GM20000 (cell line): Measurements from ENCODE around the gene DLG2.
"Not testable (repeated sequence)": the region's sequence is repeated elsewhere in the genome, so short reads cannot be mapped to it uniquely, and the experiment has no call there.

Experiments used
- DNase-seq: peaks from one replicate; pipeline ENCODE4 v3.0.0; 2012; ENCODE audit warnings: low spot score
- TF ChIP-seq, protein P1 (sequence below): IDR thresholded peaks from 2 replicates; pipeline ENCODE4 v1.5.1; 2012; ENCODE audit warnings: mild to moderate bottlenecking, control low read depth; ENCODE audit errors: extremely low read depth, missing control alignments

Gene DLG2

GRCh38 chr11:85257837-85258236 is 369.3 kb downstream of the DLG2 start:
- TF ChIP-seq, protein P1, sequence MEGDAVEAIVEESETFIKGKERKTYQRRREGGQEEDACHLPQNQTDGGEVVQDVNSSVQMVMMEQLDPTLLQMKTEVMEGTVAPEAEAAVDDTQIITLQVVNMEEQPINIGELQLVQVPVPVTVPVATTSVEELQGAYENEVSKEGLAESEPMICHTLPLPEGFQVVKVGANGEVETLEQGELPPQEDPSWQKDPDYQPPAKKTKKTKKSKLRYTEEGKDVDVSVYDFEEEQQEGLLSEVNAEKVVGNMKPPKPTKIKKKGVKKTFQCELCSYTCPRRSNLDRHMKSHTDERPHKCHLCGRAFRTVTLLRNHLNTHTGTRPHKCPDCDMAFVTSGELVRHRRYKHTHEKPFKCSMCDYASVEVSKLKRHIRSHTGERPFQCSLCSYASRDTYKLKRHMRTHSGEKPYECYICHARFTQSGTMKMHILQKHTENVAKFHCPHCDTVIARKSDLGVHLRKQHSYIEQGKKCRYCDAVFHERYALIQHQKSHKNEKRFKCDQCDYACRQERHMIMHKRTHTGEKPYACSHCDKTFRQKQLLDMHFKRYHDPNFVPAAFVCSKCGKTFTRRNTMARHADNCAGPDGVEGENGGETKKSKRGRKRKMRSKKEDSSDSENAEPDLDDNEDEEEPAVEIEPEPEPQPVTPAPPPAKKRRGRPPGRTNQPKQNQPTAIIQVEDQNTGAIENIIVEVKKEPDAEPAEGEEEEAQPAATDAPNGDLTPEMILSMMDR: no peak
- no peak for DNase-seq

GRCh38 chr11:85256433-85256832 is 370.7 kb downstream of the DLG2 start:
- TF ChIP-seq, protein P1: no peak
- DNase-seq: no peak

- DNase-seq: no peak
- TF ChIP-seq, protein P1: no peak
These were observed 377.7 kb downstream of the DLG2 start for GRCh38 chr11:85249482-85249881.

- TF ChIP-seq, protein P1: no peak
- DNase-seq: no peak
These were observed 379.3 kb downstream of the DLG2 start for GRCh38 chr11:85247797-85248196.

DNA sequence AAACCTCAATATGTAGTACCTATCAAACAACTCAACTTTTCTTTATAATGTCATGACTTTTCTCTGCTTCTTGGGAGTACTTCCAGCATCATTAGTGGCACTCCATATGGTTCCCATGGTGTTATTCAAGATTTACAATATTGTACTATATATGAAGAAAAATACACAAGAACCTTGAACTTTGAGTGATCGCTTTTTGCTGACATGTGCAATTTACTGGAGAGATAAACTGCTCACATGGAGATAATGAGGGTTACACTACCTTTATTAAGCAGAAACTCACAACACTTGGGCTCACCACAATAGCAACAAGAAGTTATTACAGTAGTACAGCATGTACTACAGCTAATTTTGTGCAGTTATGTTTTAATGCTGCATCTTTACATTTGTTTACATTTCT is 388.2 kb downstream of the DLG2 start:
- TF ChIP-seq, protein P1: no peak

DNA sequence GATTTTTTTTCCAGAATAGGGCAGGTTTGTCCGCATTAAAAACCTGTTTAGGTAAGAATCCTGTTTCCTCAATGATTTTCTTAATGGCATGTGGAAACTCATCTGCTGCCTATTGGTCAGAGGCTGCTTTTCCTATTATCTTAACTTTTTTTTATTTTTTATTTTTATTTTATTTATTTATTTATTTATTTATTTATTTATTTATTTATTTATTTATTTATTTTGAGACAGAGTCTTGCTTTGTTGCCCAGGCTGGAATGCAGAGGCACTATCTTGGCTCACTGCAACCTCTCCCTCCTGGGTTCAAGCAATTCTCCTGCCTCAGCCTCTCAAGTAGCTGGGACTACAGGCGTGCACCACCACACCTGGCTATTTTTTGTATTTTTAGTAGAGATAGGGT is 389.1 kb downstream of the DLG2 start:
- not testable (repeated sequence) for DNase-seq

More for the DNA sequence above, 388.2 kb downstream of the DLG2 start:
- no peak for DNase-seq

DNA sequence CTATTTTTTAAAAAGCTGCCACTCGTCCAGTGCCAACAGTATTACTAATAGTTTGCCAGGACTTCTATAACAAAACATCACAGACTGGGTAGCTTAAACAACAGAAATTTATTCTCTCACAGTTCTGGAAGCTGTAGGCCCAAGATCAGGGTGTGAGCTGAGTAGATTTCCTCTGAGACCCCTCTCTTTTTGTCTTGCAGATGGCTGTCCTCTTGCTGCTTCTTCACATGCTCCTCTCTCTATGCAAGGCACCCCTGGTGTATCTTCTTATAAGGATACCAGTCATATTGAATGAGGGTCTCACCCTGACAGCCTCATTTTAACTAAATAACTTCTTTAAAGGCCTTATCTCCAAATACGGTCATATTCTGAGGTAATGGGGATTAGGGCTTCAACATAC is 390.9 kb downstream of the DLG2 start:
- no peak for DNase-seq
- TF ChIP-seq, protein P1: no peak

- no peak for DNase-seq
- TF ChIP-seq, protein P1: no peak
These were observed 394.6 kb downstream of the DLG2 start for GRCh38 chr11:85232559-85232958.
